SH-SY5Y (cell line): ENCODE data around the gene RGS12.

Experiments used
- GATA2 ChIP-seq: IDR thresholded peaks from 2 replicates; pipeline ENCODE4 v1.6.1; 2011; ENCODE audit warnings: mild to moderate bottlenecking, low read depth, low read length
- GATA3 ChIP-seq: IDR thresholded peaks from 2 replicates; pipeline ENCODE4 v1.6.1; 2011; ENCODE audit warnings: low read depth, mild to moderate bottlenecking, low read length, moderate library complexity

Gene RGS12

GRCh38 chr4:3250438-3250955, 42.3 kb upstream of the RGS12 start:
- TF ChIP-seq GATA2 (no peak), GATA3 (no peak)

GRCh38 chr4:3250956-3251690, 41.7 kb upstream of the RGS12 start:
- TF ChIP-seq GATA2 (no peak), GATA3 (no peak)

GRCh38 chr4:3251691-3252479, 40.9 kb upstream of the RGS12 start:
- TF ChIP-seq GATA2 (no peak), GATA3 (no peak)

- no peak for TF ChIP-seq GATA2
- no peak for TF ChIP-seq GATA3
Observed at GRCh38 chr4:3252480-3252828, 40.4 kb upstream of the RGS12 start.

- no peak for TF ChIP-seq GATA3
- TF ChIP-seq GATA2 = no peak
Observed at GRCh38 chr4:3252831-3253641, 39.8 kb upstream of the RGS12 start.

GRCh38 chr4:3253808-3254207, 39.0 kb upstream of the RGS12 start:
- TF ChIP-seq GATA3 (no peak), GATA2 (no peak)

- TF ChIP-seq GATA3 (no peak), GATA2 (no peak)
Observed at GRCh38 chr4:3254302-3255131, 38.3 kb upstream of the RGS12 start.

- TF ChIP-seq GATA3 = no peak
Observed at GRCh38 chr4:3255611-3256186, 37.1 kb upstream of the RGS12 start.

- TF ChIP-seq GATA2 (no peak), GATA3 (no peak)
Observed at GRCh38 chr4:3256230-3257102, 36.4 kb upstream of the RGS12 start.

GRCh38 chr4:3257103-3257555, 35.7 kb upstream of the RGS12 start:
- no peak for TF ChIP-seq GATA2
- no peak for TF ChIP-seq GATA3

GRCh38 chr4:3257556-3258482, 35.0 kb upstream of the RGS12 start:
- no peak for TF ChIP-seq GATA3
- no peak for TF ChIP-seq GATA2
